ENCODE data around the gene GPX2. TPM values are rescaled to one million over a fixed set of nuclear protein-coding genes. Genes with fewer than 3 reads are reported as not detected.

Gene GPX2
- total and polyA plus RNA-seq, 2 of the 8 experiments (the other 6 are each of a cell fraction or from before 2014, with no cell fraction given), result 0.30 to 0.89 TPM

GRCh38 chr14:64973826-64974225 is 31.3 kb upstream of the GPX2 start:
- POLR2A ChIA-PET (ENCODE audit: partially characterized antibody), result interaction anchor here (0.7 to 3.6 kb wide), 3 partner anchors 12 to 579 kb away, joined by 3 to 17 read pairs (median 3); partner anchors contain the start of gene FNTB
- WGBS, 2 experiments (ENCODE audit: extremely low coverage in 1 of 2, insufficient coverage in 1 of 2, insufficient read length in 1 of 2, insufficient replicate concordance in 2 of 2, low coverage in 1 of 2, low lambda C conversion rate in 2 of 2, missing lambda C conversion rate in 1 of 2), result no CpG with 5 or more reads among the region's 9 CpGs
- TF ChIP-seq GABPA (IDR thresholded peaks at IDR 0.05; ENCODE audit: borderline replicate concordance, insufficient read depth, low read length), result no peak
- TF ChIP-seq CBX5 (IDR thresholded peaks at IDR 0.05; ENCODE audit: low read depth, low read length), result no peak
- no peak for TF ChIP-seq CHD1 (IDR thresholded peaks at IDR 0.05; ENCODE audit: low read depth, low read length)
- TF ChIP-seq SIN3A (conservative IDR thresholded peaks at IDR 0.05 in 1 of 2, IDR thresholded peaks at IDR 0.05 in 1 of 2; ENCODE audit: low read depth in 1 of 2, low read length in 2 of 2), result no peak
- TF ChIP-seq ASH2L (IDR thresholded peaks at IDR 0.05; ENCODE audit: low read length), result no peak
- no peak for TF ChIP-seq TAF7 (optimal IDR thresholded peaks at IDR 0.05; ENCODE audit: borderline replicate concordance, low read depth, low read length)
- no peak for TF ChIP-seq CTCF (IDR thresholded peaks at IDR 0.05; ENCODE audit: control extremely low read depth in 1 of 3, insufficient read depth in 1 of 3, low read depth in 1 of 3, low read length in 3 of 3)

More at GRCh38 chr14:64973826-64974225, 31.3 kb upstream of the GPX2 start:
- peak overlapping the region; percentile 7 for H4K91ac ChIP-seq (replicated peaks; ENCODE audit: insufficient read length, low read length)
- H2BK12ac ChIP-seq (ENCODE audit: low read depth, low read length), result no peak overlapping the region
- H3K9ac ChIP-seq (replicated peaks in 1 of 4; ENCODE audit: extremely low read depth in 1 of 4, low read depth in 3 of 4, low read length in 3 of 4), result no peak overlapping the region
- H2BK120ac ChIP-seq (replicated peaks; ENCODE audit: low read depth, low read length), result no peak overlapping the region
- no peaks in the 10 kb centered on the region for H3K9me3 ChIP-seq (ENCODE audit: insufficient read depth in 2 of 2, low read depth in 1 of 2, low read length in 1 of 2)
- H3K18ac ChIP-seq (ENCODE audit: extremely low read depth, low read length), result no peak overlapping the region
- 0 out of 2 replicates have a peak, but pooled peaks cover 2% of the 10 kb centered on the region for H3K79me1 ChIP-seq (ENCODE audit: low read depth, low read length)
- DNase-seq (ENCODE audit: low read depth in 1 of 2, low spot score in 2 of 2) (no peak), FAIRE-seq (no peak)
- peaks cover 0 to 2% of the 10 kb centered on the region in 2 experiments for H4K20me1 ChIP-seq (replicated peaks in 1 of 2; ENCODE audit: control insufficient read depth in 1 of 2, insufficient read depth in 2 of 2, low read length in 2 of 2)
- H2AK5ac ChIP-seq (ENCODE audit: low read depth, low read length), result no peak overlapping the region
- no peak overlapping the region for H4K5ac ChIP-seq (ENCODE audit: insufficient read length, low read depth, low read length)
- H2BK15ac ChIP-seq (ENCODE audit: low read length), result no peak overlapping the region
- H3K4ac ChIP-seq (replicated peaks; ENCODE audit: insufficient read length, low read depth, low read length), result peak overlapping the region; percentile 21
- H3K79me2 ChIP-seq (ENCODE audit: control insufficient read depth in 1 of 2, insufficient read depth in 2 of 2, low read length in 2 of 2), result peaks cover 0 to 8% of the 10 kb centered on the region in 2 experiments; a peak in 1 of 4 replicates
- H3K23me2 ChIP-seq (ENCODE audit: low read depth, low read length), result peaks cover 2% of the 10 kb centered on the region; the same call in 1 of the 2 replicates
- no peak overlapping the region for H2BK5ac ChIP-seq (ENCODE audit: low read depth, low read length)
- peaks cover 4 to 27% (median 14%) of the 10 kb centered on the region in 4 experiments for H3K4me1 ChIP-seq (replicated peaks in 1 of 4; ENCODE audit: control insufficient read depth in 3 of 4, insufficient read depth in 4 of 4, low read length in 3 of 4)
- no peak overlapping the region for H3K27ac ChIP-seq (ENCODE audit: low read depth, low read length)
- no peak overlapping the region for H4K8ac ChIP-seq (ENCODE audit: extremely low read depth, insufficient read depth, low read length)
- H3K56ac ChIP-seq (replicated peaks; ENCODE audit: insufficient read length, low read depth, low read length), result no peak overlapping the region
- no peak overlapping the region for H3K23ac ChIP-seq (ENCODE audit: insufficient read length)
- CTCF ChIA-PET (ENCODE audit: partially characterized antibody), result interaction anchor here (0.8 to 1.6 kb wide), 4 partner anchors 11 to 22 kb away, joined by 3 to 7 read pairs (median 4); no protein-coding TSS in a partner anchor
- H2BK20ac ChIP-seq (ENCODE audit: low read length), result peak overlapping the region; percentile 93; the same call in 1 of the 2 replicates
- peaks cover 0 to 24% (median 8%) of the 10 kb centered on the region in 4 experiments; a peak in 4 of 7 replicates for H3K27me3 ChIP-seq (replicated peaks in 1 of 4; ENCODE audit: control insufficient read depth in 3 of 4, extremely low read depth in 1 of 4, insufficient read depth in 3 of 4, low read length in 3 of 4)
- no peak overlapping the region for H3K14ac ChIP-seq (ENCODE audit: insufficient read length)
- no peak overlapping the region for H2AFZ ChIP-seq (ENCODE audit: low read length)
- H3K36me3 ChIP-seq (ENCODE audit: control insufficient read depth in 2 of 4, insufficient read depth in 4 of 4, low read length in 3 of 4), result no peaks in the 10 kb centered on the region
- H3K4me2 ChIP-seq (ENCODE audit: insufficient read depth in 1 of 2, low read depth in 2 of 2, low read length in 2 of 2), result peak overlapping the region in 1 of 2 experiments; percentile 31; a peak in 1 of 4 replicates
- no peak overlapping the region for H3K4me3 ChIP-seq (ENCODE audit: extremely low read depth in 1 of 4, insufficient read depth in 2 of 4, low read depth in 3 of 4, low read length in 4 of 4)
